Mucosa of descending colon (tissue), 3 donors: ENCODE measurements around the gene HOMER1. TPM values are rescaled to one million over a fixed set of nuclear protein-coding genes. Genes with fewer than 3 reads are reported as not detected.

Experiments
- ATAC-seq: fragments of 200-7000 bp; cut with Tn5 transposase; one replicate; pipeline ENCODE4 v1.9.1; 2020; ENCODE audit warnings: mild to moderate bottlenecking, moderate library complexity
- DNase-seq, 3 donors: peaks; one replicate each; pipeline ENCODE4 v3.0.0-alpha.2; 2020
- H3K36me3 ChIP-seq: fragments of 200-600 bp; one replicate; pipeline ENCODE4 v1.8.0; 2021; ENCODE audit warnings: low read depth, mild to moderate bottlenecking
- H3K4me1 ChIP-seq: fragments of 200-600 bp; one replicate; pipeline ENCODE4 v1.8.0; 2021; ENCODE audit warnings: low read depth, mild to moderate bottlenecking
- H3K4me3 ChIP-seq: fragments of 200-600 bp; one replicate; pipeline ENCODE4 v1.8.0; 2021; ENCODE audit warnings: mild to moderate bottlenecking
- H3K9me3 ChIP-seq: fragments of 200-600 bp; one replicate; pipeline ENCODE4 v1.8.0; 2021; ENCODE audit warnings: mild to moderate bottlenecking
- CTCF ChIP-seq: fragments of 200-600 bp; IDR thresholded peaks from one replicate; pipeline ENCODE4 v1.8.0; 2022; ENCODE audit warnings: antibody characterized with exemption, mild to moderate bottlenecking
- intact Hi-C, 2 donors: fragments of 100-400 bp; cut with DNase I in 1 of 2; cut with micrococcal nuclease in 1 of 2; formaldehyde crosslinking; loops; one replicate each; pipeline versions ENCODE4 v1.11.0 to v1.11.1; 2022; cut with DNase I, micrococcal nuclease
- total RNA-seq, 3 donors: library from RNA; stranded (reverse); fragmentation: NEBNext Ultra II Directional in 2 of 3; extraction: Animal tissue kit (Norgen Biotek cat#: 25700) in 2 of 3; gene quantifications; one replicate each; pipeline versions ENCODE4 v1.2.1 to v1.2.4, GENCODE V29; 2021 to 2023
- donor health status: DM: no; HTN: no; CAD: no; lungs with moderate emphysema.
- donor health status: DM: no; HTN: no; CAD: no.
- donor health status: DM: no; HTN: yes; CAD: no.

The HOMER1 gene
- total RNA-seq, 3 donors from 2014 or later = 1.1 to 7.4 (median 2.2) TPM

DNA sequence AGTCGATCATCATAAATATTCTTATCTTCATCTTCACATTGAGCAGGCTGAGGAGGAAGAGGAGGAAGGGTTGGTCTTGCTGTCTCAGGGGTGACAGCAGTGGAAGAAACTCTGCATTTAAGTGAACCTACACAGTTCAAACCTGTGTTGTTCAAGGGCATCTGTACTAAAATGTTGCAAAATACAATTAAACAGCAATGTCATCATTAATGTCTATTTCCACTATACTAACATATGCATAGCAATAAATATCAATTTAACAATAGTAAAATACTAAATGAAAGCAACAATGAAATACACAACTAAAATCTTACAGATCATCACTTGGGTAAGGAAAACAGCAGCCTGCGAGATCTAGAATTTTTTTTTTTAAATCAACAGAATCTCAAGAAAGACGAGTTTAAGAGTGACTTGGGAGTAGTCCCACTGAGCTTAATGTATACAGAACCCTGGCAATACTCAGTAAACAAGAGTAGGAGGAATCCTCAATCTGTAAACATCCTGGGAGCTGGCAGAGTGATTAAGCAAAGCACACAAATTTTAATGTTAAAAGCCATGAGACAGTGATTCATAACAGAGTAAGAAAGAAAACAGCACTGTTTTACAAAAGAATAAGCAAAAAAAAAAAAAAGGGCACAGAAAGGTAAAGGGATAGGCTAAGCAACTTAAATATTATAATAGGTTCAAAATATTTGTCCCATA, 10.0 kb downstream of the HOMER1 start:
- ATAC-seq = no peak
- intact Hi-C loops = no loop called here

DNA sequence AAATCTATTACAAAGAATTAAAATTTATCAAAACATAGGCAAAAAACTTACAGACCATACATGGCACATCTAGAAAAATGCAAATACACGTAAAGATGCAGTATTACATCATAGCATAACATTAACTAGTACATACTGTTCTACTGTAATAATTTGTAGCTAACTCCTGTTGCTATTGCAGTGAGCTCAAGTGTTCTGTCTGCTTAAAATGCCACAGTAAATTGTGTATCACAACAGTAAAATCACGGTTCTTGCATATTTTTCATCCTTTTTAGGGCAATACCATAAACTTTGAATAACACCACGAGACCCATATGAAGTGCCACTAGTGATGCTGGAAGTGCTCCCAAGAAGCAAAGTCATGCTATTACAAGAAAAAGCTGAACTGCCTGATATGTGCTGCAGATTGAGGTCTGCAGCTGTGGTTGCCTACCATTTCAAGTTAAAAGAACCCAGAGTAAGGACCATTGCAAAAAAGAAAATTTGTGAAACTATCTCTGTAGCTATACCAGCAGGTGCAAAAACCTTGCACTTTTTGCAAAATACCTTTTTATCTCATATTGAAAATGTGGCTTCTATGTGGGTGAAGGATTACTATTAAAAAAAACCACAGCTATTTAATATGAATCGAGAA, 14.2 kb downstream of the HOMER1 start:
- no peaks in the 10 kb centered on the region for H3K9me3 ChIP-seq
- intact Hi-C loops = no loop called here
- no peak for TF ChIP-seq CTCF
- ATAC-seq = no peak
- DNase-seq = no peak
- no peak overlapping the region for H3K4me3 ChIP-seq
- H3K4me1 ChIP-seq = no peaks in the 10 kb centered on the region
- H3K36me3 ChIP-seq = no peaks in the 10 kb centered on the region

More for the DNA sequence above, 10.0 kb downstream of the HOMER1 start:
- H3K36me3 ChIP-seq = no peaks in the 10 kb centered on the region
- H3K4me3 ChIP-seq = no peak overlapping the region
- H3K9me3 ChIP-seq = no peaks in the 10 kb centered on the region
- no peak for DNase-seq
- no peak for TF ChIP-seq CTCF
- H3K4me1 ChIP-seq = no peaks in the 10 kb centered on the region

DNA sequence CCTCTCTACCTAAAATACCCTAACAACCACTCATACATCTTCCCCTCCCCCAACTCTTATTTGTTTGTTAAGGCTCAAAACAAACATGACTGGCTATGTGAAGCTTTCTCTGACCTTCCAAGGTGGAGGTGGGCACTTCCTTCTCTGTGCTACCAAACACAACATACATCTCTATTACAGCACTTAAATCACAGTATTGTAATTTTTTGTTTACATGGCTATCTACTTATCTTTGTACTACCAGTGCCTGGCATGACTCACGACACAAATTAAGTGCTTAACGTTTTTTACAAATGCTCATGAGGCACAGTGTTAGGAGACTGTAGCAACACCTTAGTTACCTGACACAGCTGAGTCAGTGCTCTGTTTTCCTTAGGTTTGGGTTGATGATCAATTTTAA, 18.6 kb downstream of the HOMER1 start:
- Histone ChIP-seq H3K36me3 (no peaks in the 10 kb centered on the region), H3K4me3 (no peak overlapping the region), H3K9me3 (no peaks in the 10 kb centered on the region), H3K4me1 (no peaks in the 10 kb centered on the region)
- DNase-seq (no peak), ATAC-seq (no peak)
- intact Hi-C loops = no loop called here
- no peak for TF ChIP-seq CTCF

DNA sequence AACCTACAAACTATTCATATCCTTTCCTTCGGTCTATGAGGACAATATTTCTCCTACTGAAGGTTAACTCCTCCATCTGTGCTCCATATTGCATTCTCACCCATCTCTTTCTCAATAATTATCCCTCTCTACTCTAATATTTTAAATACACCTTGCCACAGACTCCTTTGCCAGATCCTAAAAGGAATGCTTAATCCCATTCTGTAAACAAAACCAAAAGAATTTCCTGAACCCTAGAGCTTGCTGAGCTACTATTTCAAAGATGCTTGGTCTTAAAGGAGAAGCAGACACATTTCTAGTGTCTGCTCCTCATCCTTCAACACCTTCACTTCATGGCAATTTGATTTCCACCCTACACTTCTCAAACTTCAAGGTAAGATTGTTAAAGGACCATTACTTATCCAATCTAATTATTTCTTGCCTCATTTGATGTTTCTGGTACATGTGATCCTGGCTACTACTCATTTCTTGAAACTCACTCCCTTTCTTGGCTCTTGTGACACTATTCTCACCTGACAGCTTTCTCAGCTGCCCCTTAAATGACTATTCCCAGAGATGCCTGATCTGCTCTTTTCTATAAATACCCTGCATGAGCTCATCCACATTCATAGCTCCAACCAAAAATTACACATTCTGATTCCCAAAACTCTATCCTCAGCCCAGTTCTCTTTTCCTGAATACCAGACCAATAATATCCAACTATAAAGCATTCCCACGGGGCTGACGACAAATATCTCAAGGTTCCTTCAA, 20.2 kb downstream of the HOMER1 start:
- no peak for TF ChIP-seq CTCF
- ATAC-seq (no peak), DNase-seq (no peak)
- H3K4me1 ChIP-seq = no peaks in the 10 kb centered on the region
- H3K36me3 ChIP-seq = no peaks in the 10 kb centered on the region
- H3K4me3 ChIP-seq = no peak overlapping the region
- intact Hi-C loops = no loop called here
- H3K9me3 ChIP-seq = no peaks in the 10 kb centered on the region

DNA sequence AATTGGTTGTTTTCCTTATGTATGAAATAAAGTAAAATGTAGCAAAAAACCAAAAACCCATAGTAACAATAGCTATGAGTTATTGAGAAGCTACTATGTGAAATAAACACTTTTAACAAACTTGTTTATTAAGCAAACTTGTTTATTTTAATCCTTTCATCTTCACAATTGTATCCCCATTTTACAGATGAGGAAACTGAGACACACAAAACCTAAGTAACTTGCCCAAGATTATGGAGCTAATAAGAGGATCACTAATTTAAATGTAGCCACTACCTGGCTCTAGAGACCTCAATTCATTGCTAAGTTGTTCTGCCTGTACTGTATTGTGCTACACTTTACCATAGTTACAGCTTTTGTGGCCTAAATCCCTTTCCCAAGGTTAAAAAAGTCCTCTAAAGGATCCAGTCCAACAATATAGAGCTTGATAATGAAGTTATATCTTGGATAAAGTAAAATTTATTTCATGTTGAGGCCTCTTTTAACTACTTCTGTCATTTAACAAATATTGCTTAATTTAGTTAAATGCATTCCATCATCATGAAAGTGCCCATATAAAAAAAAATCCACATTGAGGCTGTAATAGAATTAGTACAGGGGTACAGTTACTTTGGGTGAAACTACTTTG, 22.1 kb downstream of the HOMER1 start:
- H3K9me3 ChIP-seq = no peaks in the 10 kb centered on the region
- DNase-seq = no peak
- intact Hi-C loops = no loop called here
- ATAC-seq = no peak
- H3K36me3 ChIP-seq = no peaks in the 10 kb centered on the region
- H3K4me3 ChIP-seq = no peak overlapping the region
- TF ChIP-seq CTCF = no peak
- H3K4me1 ChIP-seq = no peaks in the 10 kb centered on the region
